ENCODE results near the gene LRRC74B.
A peak's percentile ranks its signal among the peaks of the same experiment; 100 is the strongest.
"Not testable (repeated sequence)": the region's sequence is repeated elsewhere in the genome, so short reads cannot be mapped to it uniquely, and the experiment has no call there.

LRRC74B gene

DNA sequence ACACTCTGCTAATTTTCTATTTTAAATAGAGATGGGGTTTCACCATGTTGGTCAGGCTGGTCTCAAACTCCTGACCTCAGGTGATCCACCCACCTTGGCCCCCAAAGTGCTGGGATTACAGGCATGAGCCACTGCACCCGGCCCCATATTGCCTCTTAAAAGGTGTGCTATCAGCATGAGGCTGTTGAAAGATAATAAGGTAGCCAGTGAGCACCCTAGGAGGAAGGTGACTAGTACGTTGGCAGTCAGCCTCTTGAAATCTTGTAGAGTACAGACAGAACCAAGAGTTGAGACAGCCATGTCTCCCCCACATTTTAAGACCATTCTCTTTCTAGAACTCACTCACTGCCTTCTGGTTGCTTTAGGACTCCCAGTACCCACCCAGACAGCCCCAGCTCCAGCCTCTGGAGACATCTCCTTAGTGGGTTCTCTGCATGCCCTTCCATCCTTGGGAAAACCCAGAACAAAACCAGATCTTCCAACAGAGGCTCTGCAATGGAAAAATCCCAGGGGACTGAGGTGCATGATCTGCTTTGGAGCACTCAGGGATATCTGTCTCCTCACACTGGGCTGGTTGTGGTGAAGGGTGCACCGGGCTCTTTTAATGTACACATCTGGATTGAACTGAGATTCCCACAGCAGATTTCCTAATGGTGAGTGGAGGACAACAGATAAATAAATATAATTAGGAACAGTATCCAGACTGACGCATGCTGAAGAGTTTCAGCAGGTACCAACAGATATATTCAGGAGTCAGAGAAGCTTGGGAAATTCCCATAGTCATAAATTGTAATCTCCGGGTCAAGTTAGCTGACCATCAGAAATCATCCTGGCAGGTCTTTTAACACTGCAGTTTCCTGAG, 49.4 kb downstream of the LRRC74B start:
- DNase-seq = no peak

DNA sequence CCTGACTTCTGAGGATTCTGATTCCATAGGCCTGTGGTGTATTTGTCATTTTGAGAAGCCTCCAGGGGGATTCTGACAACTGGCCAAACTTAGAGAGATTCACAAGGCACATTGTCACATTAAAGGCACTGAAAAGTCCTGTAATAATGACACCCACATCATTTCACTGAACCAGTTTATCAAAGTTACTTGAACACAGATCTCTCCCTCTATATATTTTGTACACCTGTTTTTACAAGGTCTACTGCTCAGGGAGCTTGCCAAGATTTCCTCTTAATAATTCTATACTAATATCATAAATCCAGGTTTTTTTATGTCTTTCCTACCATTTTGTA, 50.0 kb downstream of the LRRC74B start:
- in situ Hi-C loops (cut with MboI; ENCODE audit: low pct_unique_long_range_greater_than_20kb, low sequenced_read_pairs) = no loop called here
- DNase-seq = no peak

More for the DNA sequence above, 49.4 kb downstream of the LRRC74B start:
- in situ Hi-C loops (cut with MboI; ENCODE audit: low pct_unique_long_range_greater_than_20kb, low sequenced_read_pairs) = no loop called here

DNA sequence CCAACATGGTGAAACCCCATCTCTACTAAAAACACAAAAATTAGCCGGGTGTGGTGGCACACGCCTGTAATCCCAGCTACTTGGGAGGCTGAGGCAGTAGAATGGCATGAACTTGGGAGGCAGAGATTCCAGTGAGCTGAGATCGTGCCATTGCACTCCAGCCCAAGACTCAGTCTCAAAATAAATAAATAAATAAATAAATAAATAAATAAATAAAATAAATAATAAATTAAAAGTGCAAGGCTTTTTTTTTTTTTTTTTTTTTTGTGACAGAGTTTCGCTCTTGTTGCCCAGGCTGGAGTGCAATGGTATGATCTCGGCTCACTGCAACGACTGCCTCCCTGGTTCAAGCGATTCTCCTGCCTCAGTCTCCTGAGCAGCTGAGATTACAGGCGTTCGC, 51.1 kb downstream of the LRRC74B start:
- in situ Hi-C loops (cut with MboI; ENCODE audit: low pct_unique_long_range_greater_than_20kb, low sequenced_read_pairs); DNase-seq: not testable (repeated sequence)

DNA sequence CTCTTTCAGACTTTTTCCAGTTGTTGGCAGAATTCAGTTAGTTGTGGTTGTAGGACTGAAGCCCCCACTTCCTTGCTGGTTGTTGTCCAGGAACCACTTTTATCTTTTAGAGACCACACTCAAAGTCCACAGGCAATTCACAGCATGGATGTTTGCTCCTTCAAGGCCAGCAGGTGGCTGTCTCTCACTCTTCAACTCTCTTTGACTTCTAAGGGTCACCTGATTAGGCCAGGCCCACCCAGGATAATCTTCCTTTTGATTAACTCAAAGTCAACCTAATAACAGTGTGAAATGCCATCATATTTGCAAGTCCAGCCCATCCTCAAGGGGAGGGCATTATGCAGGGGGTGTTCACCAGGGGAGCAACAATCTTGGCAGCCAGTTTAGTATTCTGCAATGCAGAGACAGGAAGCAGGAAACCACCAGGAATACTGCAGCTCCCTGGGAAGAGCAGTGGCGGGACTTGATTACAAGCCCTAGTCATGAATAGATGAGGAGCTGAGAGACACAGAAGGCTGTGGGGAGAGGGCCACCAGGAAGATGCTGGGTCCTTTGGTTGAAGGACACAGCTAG, 52.4 kb downstream of the LRRC74B start:
- peak; percentile 7 for DNase-seq

DNA sequence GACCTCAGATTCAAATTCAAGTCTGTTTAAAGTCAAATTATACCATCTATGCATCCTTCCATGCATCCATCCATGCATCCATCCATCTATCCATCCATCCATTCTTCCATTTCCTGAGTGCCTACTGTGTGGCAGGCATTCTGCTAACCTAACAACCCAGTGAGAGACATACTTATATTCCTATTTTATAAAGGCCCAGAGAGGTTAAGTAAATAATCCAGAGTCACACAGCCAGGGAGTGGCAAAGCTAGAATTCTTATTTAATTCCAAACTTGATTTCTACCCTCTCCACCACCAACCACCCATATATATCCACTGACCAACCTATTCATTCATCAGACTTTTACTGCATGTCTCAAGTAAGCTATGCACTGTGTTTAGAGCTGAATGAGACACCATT, 53.8 kb downstream of the LRRC74B start:
- DNase-seq = no peak
- in situ Hi-C loops (cut with MboI; ENCODE audit: low pct_unique_long_range_greater_than_20kb, low sequenced_read_pairs) = no loop called here

More for the DNA sequence above, 52.4 kb downstream of the LRRC74B start:
- in situ Hi-C loops (cut with MboI; ENCODE audit: low pct_unique_long_range_greater_than_20kb, low sequenced_read_pairs) = no loop called here

DNA sequence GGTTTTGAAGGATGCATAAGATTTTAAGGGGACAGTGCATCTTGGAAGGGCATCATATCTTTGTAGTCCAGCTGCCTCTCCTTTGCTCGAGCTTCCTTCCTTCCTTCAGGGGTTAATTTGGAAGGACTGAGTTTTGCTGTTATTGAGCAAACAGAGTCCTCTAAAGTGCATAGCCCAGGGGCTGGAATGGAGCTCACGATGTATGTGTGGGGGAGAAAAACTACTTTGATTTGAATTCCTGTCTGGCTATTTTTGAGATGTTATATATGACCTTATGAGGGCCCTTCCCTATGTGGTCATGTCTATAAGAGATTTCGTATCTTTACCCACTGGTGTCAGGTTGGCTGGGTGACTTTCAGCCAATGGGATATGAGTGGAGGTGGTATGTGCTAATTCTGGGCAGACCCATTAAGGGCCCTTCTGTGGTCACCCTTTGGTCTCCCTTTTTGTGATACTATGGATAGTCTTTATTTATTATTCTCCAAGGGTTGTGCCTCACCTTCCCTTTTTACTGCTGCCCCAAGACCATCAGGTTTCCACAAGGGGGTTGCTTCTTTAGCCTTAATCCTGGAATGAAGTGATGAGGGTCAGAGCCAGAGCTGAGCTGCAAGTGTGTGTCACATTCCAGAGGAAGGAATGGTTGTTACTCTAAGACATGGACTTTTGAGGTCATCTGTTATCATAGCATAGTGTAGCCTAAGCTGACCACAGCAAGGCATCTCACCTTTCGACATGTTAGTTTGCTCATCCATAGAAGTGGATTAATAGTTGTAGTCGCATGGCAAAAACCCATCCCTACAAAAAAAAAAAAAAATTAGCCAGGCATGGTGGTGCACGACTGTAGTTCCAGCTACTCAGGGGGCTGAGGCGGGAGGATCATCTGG, 54.6 kb downstream of the LRRC74B start:
- DNase-seq = no peak
- in situ Hi-C loops (cut with MboI; ENCODE audit: low pct_unique_long_range_greater_than_20kb, low sequenced_read_pairs) = no loop called here

DNA sequence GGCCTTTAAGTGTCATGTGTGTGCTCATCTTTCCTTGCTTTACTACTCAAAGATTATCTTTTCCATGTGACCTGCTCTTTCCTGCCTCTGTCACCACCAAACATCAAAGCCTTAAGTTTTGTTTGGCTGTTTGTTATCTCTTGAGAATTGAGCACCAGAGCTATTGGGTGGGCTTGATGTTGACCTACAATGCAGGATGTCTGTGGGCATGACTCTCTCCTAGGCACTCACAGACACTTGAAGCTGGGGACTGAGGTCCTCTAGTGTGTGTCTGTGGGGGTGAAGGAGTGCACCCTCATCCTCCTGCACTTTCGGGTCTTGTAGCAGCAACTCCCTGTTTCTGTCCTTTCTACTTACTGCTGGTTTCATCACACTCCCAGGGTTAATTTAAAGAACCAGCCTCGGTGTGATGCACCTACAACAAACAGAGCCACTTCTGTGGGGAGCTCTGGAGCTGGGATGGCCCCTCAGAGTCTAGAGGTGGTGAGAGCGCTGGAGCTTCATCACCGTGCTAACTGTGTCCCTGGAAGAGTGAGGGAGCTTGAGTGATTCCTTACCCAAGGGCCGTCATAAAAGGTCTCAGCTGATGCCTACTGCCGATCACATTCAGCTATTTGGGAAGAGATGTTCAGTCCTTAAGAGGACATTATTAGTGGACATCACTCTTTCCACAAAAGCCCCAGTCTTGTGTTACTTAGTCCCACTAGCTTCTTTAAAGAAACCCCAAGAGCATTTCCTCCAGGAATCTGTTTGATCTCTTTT, 56.3 kb downstream of the LRRC74B start:
- no peak for DNase-seq
- in situ Hi-C loops (cut with MboI; ENCODE audit: low pct_unique_long_range_greater_than_20kb, low sequenced_read_pairs) = no loop called here

DNA sequence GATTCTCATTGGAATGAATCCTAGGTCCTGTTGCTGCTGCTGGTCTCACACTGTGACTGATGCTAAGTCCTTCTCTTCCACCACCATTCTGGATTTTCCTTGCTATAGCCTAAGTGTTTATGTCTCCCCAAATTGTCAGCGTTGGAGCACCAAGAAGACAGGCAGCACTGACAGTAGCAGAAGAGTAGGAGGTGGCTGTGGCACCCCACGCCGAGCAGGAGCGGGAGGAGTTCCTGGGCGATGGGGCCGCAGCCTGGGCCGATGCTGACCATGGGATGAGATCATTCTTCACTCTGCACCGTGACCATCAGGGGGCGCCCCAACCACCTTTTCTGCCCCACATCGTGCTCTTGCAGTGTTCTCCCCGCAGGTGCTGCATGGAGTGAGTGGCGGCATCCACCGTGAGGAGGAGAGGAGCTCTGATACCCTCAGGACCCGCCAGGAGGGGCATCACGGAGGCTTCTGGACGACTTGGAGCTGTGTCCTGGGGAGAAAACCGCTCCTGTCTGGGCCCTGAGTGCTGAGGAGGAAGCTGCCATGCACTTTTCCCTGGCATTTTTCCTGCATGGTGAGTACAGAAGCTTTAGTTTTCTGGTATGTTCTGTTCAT, 57.0 kb downstream of the LRRC74B start:
- in situ Hi-C loops (cut with MboI; ENCODE audit: low pct_unique_long_range_greater_than_20kb, low sequenced_read_pairs) = no loop called here
- peak; percentile 78 for DNase-seq

DNA sequence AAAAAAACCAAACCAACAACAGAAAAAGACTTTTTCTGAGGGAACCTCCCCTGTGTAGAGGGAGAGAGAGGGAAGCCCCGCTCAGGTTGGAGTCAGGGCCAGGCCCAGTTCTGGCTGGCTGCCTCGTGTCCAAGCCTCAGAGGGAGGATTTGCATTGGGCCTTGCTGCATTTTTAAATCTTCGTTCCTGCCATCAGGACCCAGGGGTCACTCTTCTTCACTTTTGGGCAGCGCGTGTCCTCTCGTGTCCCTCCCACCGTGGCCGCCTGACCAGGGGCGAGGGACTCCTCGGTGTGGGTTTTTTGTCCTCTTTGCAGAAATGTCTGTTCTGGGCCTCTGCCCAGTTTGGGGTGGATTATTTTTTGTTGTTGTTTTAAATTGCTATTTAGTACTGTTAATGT, 57.9 kb downstream of the LRRC74B start:
- in situ Hi-C loops (cut with MboI; ENCODE audit: low pct_unique_long_range_greater_than_20kb, low sequenced_read_pairs) = no loop called here

DNA sequence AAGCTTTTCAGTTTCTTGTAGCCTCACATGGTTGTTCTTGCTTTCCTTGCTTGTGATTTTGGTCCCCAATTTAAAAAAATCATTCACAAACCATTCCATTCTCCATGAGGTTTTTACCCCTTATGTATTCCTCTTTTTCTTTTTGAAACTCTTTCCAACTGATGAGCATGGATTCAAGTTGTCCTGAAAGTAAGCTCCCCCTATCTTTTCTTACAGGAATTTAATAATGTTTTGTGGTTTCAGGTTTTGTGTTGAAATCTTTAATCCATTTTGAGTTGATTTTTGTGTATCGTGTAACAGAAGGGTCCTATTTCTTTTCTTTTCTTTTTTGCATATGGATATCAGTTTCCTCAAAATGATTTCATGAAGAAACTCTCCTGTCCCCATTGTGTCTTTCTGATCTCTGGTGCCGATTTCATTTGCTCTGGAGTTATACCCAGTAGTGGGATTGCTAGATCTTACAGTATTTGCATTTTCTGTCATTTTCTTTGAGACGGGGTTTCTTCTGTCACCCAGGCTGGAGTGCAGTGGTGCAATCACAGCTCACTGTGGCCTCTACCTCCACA, 58.5 kb downstream of the LRRC74B start:
- in situ Hi-C loops (cut with MboI; ENCODE audit: low pct_unique_long_range_greater_than_20kb, low sequenced_read_pairs) = no loop called here
- no peak for DNase-seq

More for the DNA sequence above, 57.9 kb downstream of the LRRC74B start:
- no peak for DNase-seq

DNA sequence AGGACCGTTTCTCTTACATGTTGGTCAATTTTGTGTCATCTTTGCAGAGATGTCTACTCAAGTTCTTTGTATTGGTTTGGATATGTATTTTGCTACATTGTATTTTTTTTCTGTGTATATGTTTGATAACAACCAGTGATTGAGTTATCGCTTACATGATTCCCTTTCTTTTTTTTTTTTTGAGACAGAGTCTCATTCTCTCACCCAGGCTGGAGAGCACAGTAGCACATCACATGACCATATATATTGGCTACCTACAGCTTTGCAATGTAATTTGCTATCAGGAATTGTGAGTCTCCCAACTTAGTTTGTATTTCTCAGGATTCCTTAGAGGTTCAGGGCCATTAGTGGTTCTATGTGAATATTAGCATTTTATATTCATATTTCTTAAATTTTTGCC, 59.5 kb downstream of the LRRC74B start:
- DNase-seq = no peak
- in situ Hi-C loops (cut with MboI; ENCODE audit: low pct_unique_long_range_greater_than_20kb, low sequenced_read_pairs) = no loop called here

DNA sequence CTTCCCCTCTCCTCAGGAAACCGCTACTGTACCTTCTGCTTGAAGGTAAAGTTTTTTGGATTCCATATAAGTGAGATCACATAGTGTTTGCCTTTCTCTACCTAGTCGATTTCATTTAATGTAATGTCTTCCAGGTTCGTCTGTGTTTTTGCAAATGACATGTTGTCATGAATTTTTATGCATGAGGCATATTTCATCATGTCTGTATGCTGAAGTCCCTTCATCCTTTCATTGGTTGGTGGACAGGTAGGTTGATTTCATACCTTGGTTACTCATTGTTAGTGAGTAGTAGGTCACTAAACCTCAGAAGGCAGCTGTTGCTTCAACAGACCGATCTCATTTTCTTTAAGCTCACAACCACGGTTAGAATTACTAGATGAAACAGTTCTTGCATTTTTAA, 60.3 kb downstream of the LRRC74B start:
- in situ Hi-C loops (cut with MboI; ENCODE audit: low pct_unique_long_range_greater_than_20kb, low sequenced_read_pairs) = no loop called here
- no peak for DNase-seq

DNA sequence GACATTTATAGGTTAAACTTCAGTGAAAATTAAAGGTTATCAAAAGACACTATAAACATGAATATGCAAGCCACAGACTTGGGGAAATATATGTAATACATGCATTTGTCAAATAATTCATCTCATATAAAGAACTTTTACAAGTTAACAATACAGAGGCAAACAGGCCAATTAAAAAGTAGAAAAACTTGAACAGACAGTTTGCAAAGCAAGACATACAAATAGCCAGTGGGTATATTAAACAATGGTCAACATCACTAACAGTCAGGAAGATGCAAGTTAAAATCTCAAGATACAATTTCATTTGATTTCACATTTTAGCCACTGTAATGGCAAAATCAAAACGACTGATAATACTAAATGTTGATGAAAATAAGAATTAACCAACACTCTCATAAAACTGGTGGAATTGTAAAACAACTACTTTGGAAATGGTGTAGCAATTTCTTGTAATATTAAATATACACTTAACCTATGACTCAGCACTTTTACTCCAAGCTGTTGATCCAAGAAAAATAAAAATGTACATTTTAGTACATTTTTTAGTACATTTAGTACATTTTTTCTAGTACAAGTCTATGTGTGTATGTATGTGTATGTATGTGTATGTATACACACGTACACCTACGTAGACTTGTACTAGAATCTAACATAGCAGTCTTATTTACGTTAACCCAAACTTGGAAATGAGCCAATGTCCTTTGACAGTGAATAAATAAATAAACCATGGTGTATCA, 62.8 kb downstream of the LRRC74B start:
- in situ Hi-C loops (cut with MboI; ENCODE audit: low pct_unique_long_range_greater_than_20kb, low sequenced_read_pairs) = no loop called here

More for the DNA sequence above, 62.8 kb downstream of the LRRC74B start:
- no peak for DNase-seq
